Loucy (cell line): ENCODE results near the gene ZNF354C.

Experiments
- H2AFZ ChIP-seq: fragments of 200-600 bp; sonication (generic); 2 replicates; pipeline ENCODE4 v1.6.0; 2016; ENCODE audit warnings: antibody characterized with exemption, mild to moderate bottlenecking, low read length, moderate library complexity
- H3F3A ChIP-seq: fragments of 200-600 bp; 2 replicates; pipeline ENCODE4 v1.6.0; 2016; ENCODE audit warnings: antibody characterized with exemption, low read depth, mild to moderate bottlenecking
- H3K27me3 ChIP-seq: fragments of 200-600 bp; sonication (generic); 2 replicates; pipeline ENCODE4 v1.6.1; 2014; ENCODE audit warnings: low read length, mild to moderate bottlenecking; ENCODE audit not compliant: insufficient read depth, poor library complexity, severe bottlenecking
- H3K36me3 ChIP-seq: fragments of 200-600 bp; sonication (generic); 2 replicates; pipeline ENCODE4 v1.6.1; 2016; ENCODE audit warnings: low read length; ENCODE audit not compliant: insufficient read depth
- H3K4me1 ChIP-seq: fragments of 200-600 bp; sonication (generic); 2 replicates; pipeline ENCODE4 v1.5.1; 2014; ENCODE audit warnings: low read length, mild to moderate bottlenecking; ENCODE audit not compliant: insufficient read depth, poor library complexity, severe bottlenecking
- H3K4me2 ChIP-seq: fragments of 200-600 bp; sonication (generic); 2 replicates; pipeline ENCODE4 v1.6.0; 2014; ENCODE audit warnings: antibody characterized with exemption, low read length, low read depth, mild to moderate bottlenecking; ENCODE audit not compliant: poor library complexity, severe bottlenecking
- H3K4me3 ChIP-seq: fragments of 200-600 bp; sonication (generic); 2 replicates; pipeline ENCODE4 v1.5.1; 2014; ENCODE audit warnings: low read length, mild to moderate bottlenecking, mixed read lengths; ENCODE audit not compliant: poor library complexity, severe bottlenecking
- H3K79me2 ChIP-seq: fragments of 200-600 bp; sonication (generic); 2 replicates; pipeline ENCODE4 v1.6.1; 2014; ENCODE audit warnings: low read length; ENCODE audit not compliant: insufficient read depth
- H3K9ac ChIP-seq: fragments of 200-600 bp; sonication (generic); 2 replicates; pipeline ENCODE4 v1.6.0; 2014; ENCODE audit warnings: mild to moderate bottlenecking, low read depth, low read length, moderate library complexity; ENCODE audit not compliant: poor library complexity, severe bottlenecking
- H3K9me2 ChIP-seq: fragments of 200-600 bp; sonication (generic); replicated peaks from 2 replicates; pipeline ENCODE4 v1.6.1; 2016; ENCODE audit warnings: low read depth, low read length, mixed read lengths
- H3K9me3 ChIP-seq: fragments of 200-600 bp; sonication (generic); 2 replicates; pipeline ENCODE4 v1.6.1; 2014; ENCODE audit warnings: mild to moderate bottlenecking, antibody characterized with exemption, low read length, low read depth; ENCODE audit not compliant: insufficient read depth
- H4K20me1 ChIP-seq: fragments of 200-600 bp; sonication (generic); 2 replicates; pipeline ENCODE4 v1.6.0; 2014; ENCODE audit warnings: antibody characterized with exemption, low read length, mild to moderate bottlenecking; ENCODE audit not compliant: insufficient read depth, poor library complexity, severe bottlenecking
- CTCF ChIP-seq: fragments of 200-600 bp; sonication (generic); conservative IDR thresholded peaks from 2 replicates; pipeline ENCODE4 v1.5.1; 2014; ENCODE audit warnings: mild to moderate bottlenecking, antibody characterized with exemption, low read length
- EZH2phosphoT487 ChIP-seq: fragments of 200-600 bp; IDR thresholded peaks from 2 replicates; pipeline ENCODE4 v1.6.1; 2018; ENCODE audit warnings: antibody characterized with exemption, mild to moderate bottlenecking, moderate library complexity, borderline replicate concordance

ZNF354C gene

GRCh38 chr5:179125789-179126505 lies 65.8 kb downstream of the ZNF354C start:
- no peaks in the 10 kb centered on the region for H3K36me3 ChIP-seq

GRCh38 chr5:179126506-179126991 lies 66.4 kb downstream of the ZNF354C start:
- no peaks in the 10 kb centered on the region for H4K20me1 ChIP-seq
- no peaks in the 10 kb centered on the region for H3K79me2 ChIP-seq
- H3K4me1 ChIP-seq: no peaks in the 10 kb centered on the region
- no peaks in the 10 kb centered on the region for H3K9me2 ChIP-seq
- H3K9me3 ChIP-seq: no peaks in the 10 kb centered on the region
- H3K27me3 ChIP-seq: no peaks in the 10 kb centered on the region
- TF ChIP-seq CTCF: no peak
- TF ChIP-seq EZH2phosphoT487: no peak
- H3K4me3 ChIP-seq: no peak overlapping the region
- no peaks in the 10 kb centered on the region for H3K36me3 ChIP-seq
- no peak overlapping the region for H3K9ac ChIP-seq
- no peak overlapping the region for H3K4me2 ChIP-seq
- H2AFZ ChIP-seq: no peak overlapping the region
- no peaks in the 10 kb centered on the region for H3F3A ChIP-seq

More at GRCh38 chr5:179125789-179126505, 65.8 kb downstream of the ZNF354C start:
- H3K9me3 ChIP-seq: no peaks in the 10 kb centered on the region
- H3K4me3 ChIP-seq: no peak overlapping the region
- no peaks in the 10 kb centered on the region for H3K27me3 ChIP-seq
- no peaks in the 10 kb centered on the region for H3K4me1 ChIP-seq
- no peaks in the 10 kb centered on the region for H4K20me1 ChIP-seq
- no peak overlapping the region for H2AFZ ChIP-seq
- no peaks in the 10 kb centered on the region for H3K79me2 ChIP-seq
- TF ChIP-seq EZH2phosphoT487: no peak
- H3F3A ChIP-seq: no peaks in the 10 kb centered on the region
- no peak overlapping the region for H3K9ac ChIP-seq
- no peaks in the 10 kb centered on the region for H3K9me2 ChIP-seq
- no peak overlapping the region for H3K4me2 ChIP-seq

GRCh38 chr5:179127136-179128040 lies 67.2 kb downstream of the ZNF354C start:
- no peaks in the 10 kb centered on the region for H3K9me3 ChIP-seq

More at GRCh38 chr5:179127136-179128040, 67.2 kb downstream of the ZNF354C start:
- Histone ChIP-seq H3K27me3 (no peaks in the 10 kb centered on the region), H3K4me3 (no peak overlapping the region), H2AFZ (no peak overlapping the region), H3F3A (no peaks in the 10 kb centered on the region), H3K4me1 (no peaks in the 10 kb centered on the region), H3K9me2 (no peaks in the 10 kb centered on the region), H3K9ac (no peak overlapping the region), H4K20me1 (no peaks in the 10 kb centered on the region), H3K36me3 (no peaks in the 10 kb centered on the region), H3K4me2 (no peak overlapping the region), H3K79me2 (no peaks in the 10 kb centered on the region)
- TF ChIP-seq EZH2phosphoT487 (no peak), CTCF (no peak)
